GM21526 (cell line): ENCODE results near the gene PCDHGB4.
"Not testable (repeated sequence)": the region's sequence is repeated elsewhere in the genome, so short reads cannot be mapped to it uniquely, and the experiment has no call there.

Source experiments
- ATAC-seq: cut with Tn5 transposase; IDR thresholded peaks from one replicate; pipeline ENCODE4 v1.9.1; 2021; ENCODE audit warnings: moderate library complexity; ENCODE audit not compliant: unreplicated experiment, low FRiP score

PCDHGB4 gene

GRCh38 chr5:141422742-141423291 lies 35.3 kb downstream of the PCDHGB4 start:
- no peak for ATAC-seq

- ATAC-seq: no peak
Observed at GRCh38 chr5:141427783-141428426, 40.4 kb downstream of the PCDHGB4 start.

- ATAC-seq: peak; percentile 90
Observed at GRCh38 chr5:141430332-141431113, 43.0 kb downstream of the PCDHGB4 start, which contains the start of gene PCDHGA12. Gene PCDHGA12, plus strand, starts transcription at chr5:141430507. Its CDS starts 253 bp downstream, at chr5:141430760.

DNA sequence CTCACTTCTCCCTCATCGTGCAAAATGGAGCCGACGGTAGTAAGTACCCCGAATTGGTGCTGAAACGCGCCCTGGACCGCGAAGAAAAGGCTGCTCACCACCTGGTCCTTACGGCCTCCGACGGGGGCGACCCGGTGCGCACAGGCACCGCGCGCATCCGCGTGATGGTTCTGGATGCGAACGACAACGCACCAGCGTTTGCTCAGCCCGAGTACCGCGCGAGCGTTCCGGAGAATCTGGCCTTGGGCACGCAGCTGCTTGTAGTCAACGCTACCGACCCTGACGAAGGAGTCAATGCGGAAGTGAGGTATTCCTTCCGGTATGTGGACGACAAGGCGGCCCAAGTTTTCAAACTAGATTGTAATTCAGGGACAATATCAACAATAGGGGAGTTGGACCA lies 43.8 kb downstream of the PCDHGB4 start:
- ATAC-seq: no peak

DNA sequence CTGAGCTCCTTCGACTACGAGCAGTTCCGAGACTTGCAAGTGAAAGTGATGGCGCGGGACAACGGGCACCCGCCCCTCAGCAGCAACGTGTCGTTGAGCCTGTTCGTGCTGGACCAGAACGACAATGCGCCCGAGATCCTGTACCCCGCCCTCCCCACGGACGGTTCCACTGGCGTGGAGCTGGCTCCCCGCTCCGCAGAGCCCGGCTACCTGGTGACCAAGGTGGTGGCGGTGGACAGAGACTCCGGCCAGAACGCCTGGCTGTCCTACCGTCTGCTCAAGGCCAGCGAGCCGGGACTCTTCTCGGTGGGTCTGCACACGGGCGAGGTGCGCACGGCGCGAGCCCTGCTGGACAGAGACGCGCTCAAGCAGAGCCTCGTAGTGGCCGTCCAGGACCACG lies 44.8 kb downstream of the PCDHGB4 start:
- not testable (repeated sequence) for ATAC-seq

GRCh38 chr5:141432726-141433125 lies 45.2 kb downstream of the PCDHGB4 start:
- ATAC-seq: not testable (repeated sequence)

DNA sequence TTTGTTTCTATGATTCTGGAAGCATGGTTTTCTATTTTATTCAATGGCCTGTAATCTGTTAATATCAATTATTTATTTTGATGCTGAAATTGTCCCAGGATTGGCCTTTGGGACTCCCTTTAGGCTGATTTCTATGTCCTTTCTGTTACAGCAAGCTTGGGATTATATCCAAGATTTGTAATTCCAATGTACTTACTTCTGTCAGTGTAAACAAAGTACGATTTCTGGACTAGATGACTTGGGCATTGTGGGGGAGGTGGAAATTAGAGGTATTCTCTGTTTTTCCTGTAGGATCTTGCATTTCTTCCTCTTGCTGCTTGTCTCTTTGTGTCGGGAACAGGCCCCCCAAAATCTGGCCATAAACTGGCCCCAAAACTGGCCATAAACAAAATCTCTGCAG lies 46.5 kb downstream of the PCDHGB4 start:
- ATAC-seq: no peak

- ATAC-seq: no peak
Observed at GRCh38 chr5:141437221-141437620, 49.7 kb downstream of the PCDHGB4 start.

DNA sequence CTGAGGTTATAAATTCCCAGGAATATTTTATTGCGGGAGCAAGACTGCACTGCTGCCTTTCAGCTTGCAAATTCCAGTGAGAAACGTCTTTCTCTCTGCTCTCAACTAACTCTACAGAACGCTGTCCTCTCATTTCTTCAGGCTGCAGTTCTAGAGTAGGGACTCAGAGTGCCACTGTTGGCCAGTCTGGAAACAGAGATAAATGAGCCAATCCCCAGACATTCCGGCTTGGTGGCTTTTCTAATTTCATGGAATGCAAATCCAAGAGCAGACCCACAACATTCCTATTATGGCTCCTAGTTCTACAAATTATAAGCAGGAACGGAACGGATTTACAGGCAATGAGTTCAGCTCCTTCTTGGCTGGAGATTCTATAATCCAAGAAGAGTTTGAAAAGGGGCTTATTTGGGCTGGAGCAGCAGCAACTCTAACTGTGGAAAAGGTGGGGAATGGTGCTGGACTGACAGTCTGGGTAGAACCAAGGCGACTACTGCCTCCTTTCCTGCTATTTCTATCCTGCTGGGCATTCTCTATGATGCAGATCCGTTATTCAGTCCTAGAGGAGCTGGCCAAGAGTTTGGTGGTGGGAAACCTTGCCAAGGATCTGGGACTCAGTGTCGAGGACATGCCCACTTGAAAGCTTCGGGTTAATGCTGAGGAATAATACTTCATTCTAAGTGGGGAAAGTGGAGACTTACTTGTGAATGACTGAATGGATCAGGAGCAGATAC lies 52.1 kb downstream of the PCDHGB4 start:
- no peak for ATAC-seq
